BLaER1 treated with 17β-estradiol and CSF1 and Interleukin-3, amounts not matched to agents 10 nM and 100 nM (cell line): ENCODE data around the gene PRRT1B.

ENCODE experiments used
- H3K27ac ChIP-seq, 11 experiments: shearing (Covaris generic); formaldehyde crosslinking; 2 replicates each; pipeline ENCODE4 v1.8.1; 2022
- H3K27me3 ChIP-seq, 11 experiments: shearing (Covaris generic); formaldehyde crosslinking; 2 replicates each; pipeline ENCODE4 v1.8.1; 2022
- H3K36me3 ChIP-seq, 11 experiments: shearing (Covaris generic); formaldehyde crosslinking; 2 replicates each; pipeline ENCODE4 v1.8.1; 2022
- H3K4me1 ChIP-seq, 10 experiments: shearing (Covaris generic); formaldehyde crosslinking; 2 replicates each; pipeline ENCODE4 v1.8.1; 2022
- H3K4me2 ChIP-seq, 11 experiments: shearing (Covaris generic); formaldehyde crosslinking; 2 replicates each; pipeline ENCODE4 v1.8.1; 2022
- H3K4me3 ChIP-seq, 10 experiments: shearing (Covaris generic); formaldehyde crosslinking; 2 replicates each; pipeline ENCODE4 v1.8.1; 2022
- H3K9ac ChIP-seq, 11 experiments: shearing (Covaris generic); formaldehyde crosslinking; 2 replicates each; pipeline ENCODE4 v1.8.1; 2022
- H3K9me3 ChIP-seq, 11 experiments: shearing (Covaris generic); formaldehyde crosslinking; replicated peaks in 1 of 11; 2 replicates each; pipeline ENCODE4 v1.8.1; 2022
- H4K20me1 ChIP-seq, 11 experiments: shearing (Covaris generic); formaldehyde crosslinking; 2 replicates each; pipeline ENCODE4 v1.8.1; 2022
- Cebpa-rat ChIP-seq, 11 experiments: shearing (Covaris generic); IDR thresholded peaks; 2 replicates each; pipeline ENCODE4 v1.8.1; 2022

The PRRT1B gene

DNA sequence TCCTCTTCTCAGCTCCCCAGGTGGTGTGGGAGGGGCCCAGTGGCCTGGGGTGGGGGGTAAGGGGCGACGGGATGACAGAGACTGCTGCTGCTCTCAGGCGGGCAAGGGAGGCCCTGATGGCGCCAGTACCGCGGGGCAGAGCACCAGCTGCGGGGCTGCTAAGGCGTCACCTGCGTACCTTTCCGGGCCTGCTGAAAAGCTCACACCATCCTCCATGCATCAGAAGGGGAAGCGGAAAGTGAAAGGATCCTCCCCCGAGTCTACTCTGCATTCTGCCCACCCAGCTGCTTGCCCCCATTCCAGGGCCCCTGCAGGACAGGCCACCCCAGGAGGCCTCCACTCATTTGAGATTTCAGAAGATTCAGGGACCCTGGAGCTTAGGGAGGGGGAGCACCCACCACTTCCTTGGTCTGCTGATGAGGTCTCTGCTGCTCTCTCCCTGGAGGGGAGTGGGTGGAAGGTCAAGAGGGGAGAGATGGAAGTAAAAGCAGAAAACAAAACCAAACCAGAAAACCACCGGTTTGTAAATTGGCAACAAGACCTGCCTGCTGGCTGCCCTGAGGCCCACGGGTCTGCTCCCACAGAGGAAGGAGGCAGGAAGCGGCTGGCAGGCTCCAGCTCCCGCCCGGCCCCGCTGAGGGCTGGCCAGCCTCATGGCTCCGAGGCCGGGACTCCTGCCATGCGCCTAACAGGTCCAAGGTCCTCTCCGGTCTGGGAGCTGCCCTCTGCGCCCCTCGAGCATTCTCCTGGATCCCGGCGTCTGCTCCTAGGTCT is 33.6 kb downstream of the PRRT1B start:
- peaks cover 35 to 84% (median 64%) of the 10 kb centered on the region in 11 experiments for H4K20me1 ChIP-seq
- H3K9ac ChIP-seq = peak overlapping the region; percentile 10 to 71 (median 53); a peak in 21 of 22 replicates
- TF ChIP-seq Cebpa-rat (IDR thresholded peaks at IDR 0.05) = no peak
- H3K4me3 ChIP-seq = peak overlapping the region in 7 of 10 experiments; percentile 6 to 44 (median 17); a peak in 6 of 20 replicates
- peak overlapping the region in 9 of 11 experiments; percentile 44 to 80 (median 63); a peak in 19 of 22 replicates for H3K27ac ChIP-seq
- peaks cover 44 to 89% (median 76%) of the 10 kb centered on the region in 10 experiments for H3K4me1 ChIP-seq
- peak overlapping the region; percentile 67 to 95 (median 85) for H3K4me2 ChIP-seq
- H3K9me3 ChIP-seq = no peaks in the 10 kb centered on the region
- peaks cover 65 to 100% (median 86%) of the 10 kb centered on the region in 11 experiments for H3K36me3 ChIP-seq
- H3K27me3 ChIP-seq = no peaks in the 10 kb centered on the region

DNA sequence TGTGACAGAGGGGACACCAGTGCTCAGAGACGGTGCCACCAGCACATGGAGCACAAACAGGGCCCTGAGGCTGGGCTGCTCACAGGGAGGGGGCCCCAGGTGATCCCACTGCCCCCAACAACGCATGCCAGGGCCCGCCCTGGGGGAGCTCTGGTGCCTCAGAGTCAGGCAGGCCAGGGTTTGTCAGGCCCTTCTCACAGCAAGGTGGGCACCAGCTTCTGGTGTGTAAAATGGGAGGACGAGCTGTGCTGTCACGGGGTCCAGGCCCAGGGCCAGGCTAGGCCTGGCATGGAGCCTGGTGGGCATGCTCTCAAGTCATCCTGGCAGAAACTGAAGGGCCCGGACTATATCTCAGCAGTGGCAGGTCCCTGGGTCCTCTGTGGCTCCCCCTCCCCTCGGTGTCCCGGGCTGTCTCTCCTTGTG is 34.5 kb downstream of the PRRT1B start:
- peaks cover 71 to 100% (median 89%) of the 10 kb centered on the region in 11 experiments for H3K36me3 ChIP-seq
- no peaks in the 10 kb centered on the region for H3K9me3 ChIP-seq
- no peak for TF ChIP-seq Cebpa-rat (IDR thresholded peaks at IDR 0.05)

DNA sequence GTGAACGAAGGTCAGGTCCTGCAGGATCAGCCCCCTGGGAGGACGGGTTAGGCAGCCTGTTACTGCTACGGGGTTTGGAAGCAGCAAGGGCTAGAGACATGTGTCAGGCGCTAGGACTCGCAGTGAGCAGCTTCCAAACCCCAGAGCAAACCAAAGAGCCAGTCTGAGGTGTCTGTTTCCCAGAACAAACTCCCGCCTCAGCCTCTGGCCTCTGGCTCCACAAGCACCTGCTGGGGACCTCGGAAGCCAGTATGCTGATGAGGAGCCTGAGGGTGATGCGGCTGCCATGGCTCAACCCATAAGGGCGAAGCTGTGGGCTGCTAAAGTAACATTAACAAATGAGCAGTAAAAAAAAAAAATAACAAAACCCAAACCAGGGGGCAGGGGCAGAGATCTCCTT is 35.0 kb downstream of the PRRT1B start:
- no peak for TF ChIP-seq Cebpa-rat (IDR thresholded peaks at IDR 0.05)
- H3K4me3 ChIP-seq = no peak overlapping the region
- H4K20me1 ChIP-seq = peaks cover 35 to 98% (median 68%) of the 10 kb centered on the region in 11 experiments
- H3K27me3 ChIP-seq = no peaks in the 10 kb centered on the region
- H3K27ac ChIP-seq = peak overlapping the region in 6 of 11 experiments; percentile 58 to 80 (median 71); a peak in 4 of 22 replicates
- H3K4me2 ChIP-seq = peak overlapping the region; percentile 67 to 95 (median 85)
- peaks cover 58 to 97% (median 86%) of the 10 kb centered on the region in 10 experiments for H3K4me1 ChIP-seq
- H3K9me3 ChIP-seq = no peaks in the 10 kb centered on the region
- H3K9ac ChIP-seq = peak overlapping the region in 10 of 11 experiments; percentile 10 to 71 (median 56); a peak in 16 of 22 replicates
- peaks cover 72 to 99% (median 88%) of the 10 kb centered on the region in 11 experiments for H3K36me3 ChIP-seq

More for the DNA sequence above, 34.5 kb downstream of the PRRT1B start:
- Histone ChIP-seq H3K4me1 (peaks cover 53 to 97% (median 84%) of the 10 kb centered on the region in 10 experiments), H3K27ac (peak overlapping the region in 9 of 11 experiments; percentile 44 to 80 (median 63); a peak in 17 of 22 replicates), H3K27me3 (no peaks in the 10 kb centered on the region), H4K20me1 (peaks cover 35 to 93% (median 64%) of the 10 kb centered on the region in 11 experiments), H3K4me3 (peak overlapping the region in 5 of 10 experiments; percentile 11 to 44 (median 17); a peak in 3 of 20 replicates), H3K4me2 (peak overlapping the region; percentile 67 to 95 (median 85)), H3K9ac (peak overlapping the region; percentile 10 to 71 (median 53); a peak in 20 of 22 replicates)

DNA sequence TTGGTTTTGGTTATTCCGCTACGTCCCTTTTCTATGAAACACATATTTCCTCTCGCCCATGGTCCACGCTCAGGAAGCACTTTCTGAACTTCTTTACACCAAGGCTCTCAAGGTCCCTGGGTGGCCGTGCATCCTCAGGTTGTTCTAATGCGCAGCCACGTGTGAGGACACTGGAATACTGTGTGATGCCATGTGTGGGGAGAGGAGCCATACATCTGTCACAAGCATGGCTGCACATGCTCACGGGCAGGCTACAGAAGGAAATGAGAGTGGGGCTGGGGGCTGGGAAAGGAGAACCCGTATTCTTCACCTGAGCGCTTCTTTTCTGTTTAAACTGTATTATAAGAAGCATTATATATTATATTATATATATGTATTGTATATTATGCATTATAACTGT is 36.7 kb downstream of the PRRT1B start:
- 0 out of 22 replicates have a peak overlapping the region, but pooled peaks of 1 of the 11 experiments have one; percentile 9 for H3K9ac ChIP-seq
- H3K4me3 ChIP-seq = no peak overlapping the region
- no peak overlapping the region for H3K27ac ChIP-seq
- no peak for TF ChIP-seq Cebpa-rat (IDR thresholded peaks at IDR 0.05)
- H3K4me1 ChIP-seq = peaks cover 68 to 92% (median 84%) of the 10 kb centered on the region in 10 experiments
- H3K9me3 ChIP-seq = no peaks in the 10 kb centered on the region
- peaks cover 60 to 82% (median 71%) of the 10 kb centered on the region in 11 experiments for H3K36me3 ChIP-seq
- peaks cover 32 to 86% (median 56%) of the 10 kb centered on the region in 11 experiments for H4K20me1 ChIP-seq
- H3K27me3 ChIP-seq = no peaks in the 10 kb centered on the region
- H3K4me2 ChIP-seq = no peak overlapping the region; a peak in 1 of 22 replicates

GRCh38 chr9:131582466-131583336 is 37.4 kb downstream of the PRRT1B start:
- H3K9ac ChIP-seq = peak overlapping the region in 8 of 11 experiments; percentile 5 to 63 (median 22); a peak in 8 of 22 replicates
- H3K9me3 ChIP-seq = no peaks in the 10 kb centered on the region
- peaks cover 64 to 82% (median 71%) of the 10 kb centered on the region in 11 experiments for H3K36me3 ChIP-seq
- peak overlapping the region in 2 of 11 experiments; percentile 39 to 82; a peak in 3 of 22 replicates for H3K27ac ChIP-seq
- no peaks in the 10 kb centered on the region for H3K27me3 ChIP-seq
- H3K4me2 ChIP-seq = peak overlapping the region in 3 of 11 experiments; percentile 68 to 80 (median 78); a peak in 4 of 22 replicates
- H4K20me1 ChIP-seq = peaks cover 26 to 84% (median 55%) of the 10 kb centered on the region in 11 experiments; a peak in 21 of 22 replicates
- TF ChIP-seq Cebpa-rat (IDR thresholded peaks at IDR 0.05) = no peak
- no peak overlapping the region for H3K4me3 ChIP-seq
- peaks cover 71 to 92% (median 84%) of the 10 kb centered on the region in 10 experiments for H3K4me1 ChIP-seq

GRCh38 chr9:131583337-131583645 is 38.0 kb downstream of the PRRT1B start:
- peaks cover 71 to 92% (median 81%) of the 10 kb centered on the region in 10 experiments for H3K4me1 ChIP-seq
- peaks cover 70 to 83% (median 73%) of the 10 kb centered on the region in 11 experiments for H3K36me3 ChIP-seq
- H3K4me2 ChIP-seq = peak overlapping the region in 7 of 11 experiments; percentile 12 to 94 (median 78); a peak in 8 of 22 replicates
- H3K4me3 ChIP-seq = no peak overlapping the region
- peak overlapping the region in 6 of 11 experiments; percentile 6 to 82 (median 31); a peak in 3 of 22 replicates for H3K27ac ChIP-seq
- H3K9ac ChIP-seq = peak overlapping the region in 7 of 11 experiments; percentile 5 to 63 (median 38); a peak in 9 of 22 replicates
- H3K27me3 ChIP-seq = no peaks in the 10 kb centered on the region
- peaks cover 20 to 78% (median 49%) of the 10 kb centered on the region in 11 experiments; a peak in 21 of 22 replicates for H4K20me1 ChIP-seq
- H3K9me3 ChIP-seq = no peaks in the 10 kb centered on the region
- TF ChIP-seq Cebpa-rat (IDR thresholded peaks at IDR 0.05) = no peak

DNA sequence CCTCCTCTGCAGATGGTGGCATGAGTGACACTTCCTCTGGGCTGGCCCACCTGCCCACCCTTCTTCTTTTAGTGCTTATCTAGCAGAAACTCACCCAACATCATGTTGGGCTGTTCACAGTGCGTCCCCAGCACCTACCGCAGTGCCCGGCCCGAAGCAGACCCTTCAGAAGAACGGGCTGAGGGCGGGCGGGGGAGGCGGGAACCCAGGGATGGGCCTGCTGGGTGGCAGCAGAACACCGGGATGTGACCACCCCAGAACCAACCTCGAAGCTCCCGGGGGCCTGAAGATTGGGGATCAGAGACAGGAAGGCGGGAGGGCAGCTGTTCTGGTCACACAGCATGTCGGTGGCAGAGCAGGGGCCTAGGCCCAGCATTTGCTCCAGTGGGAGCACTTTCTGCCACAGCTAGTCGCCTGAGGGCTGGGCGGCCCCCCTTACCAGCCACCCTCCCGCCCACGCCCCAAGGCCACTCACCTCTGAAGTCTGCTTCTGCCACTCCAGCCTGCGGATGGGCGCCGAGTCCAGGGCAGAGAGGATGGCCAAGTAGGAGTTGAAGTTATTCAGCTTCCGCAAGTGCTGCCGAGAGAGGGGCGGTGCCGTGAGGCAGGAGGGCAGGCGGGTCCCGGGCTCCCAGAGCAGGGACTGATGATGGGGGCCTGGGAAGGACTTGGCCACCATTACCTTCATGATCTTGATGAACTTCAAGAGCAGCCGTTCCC is 38.7 kb downstream of the PRRT1B start:
- Histone ChIP-seq H3K9me3 (no peaks in the 10 kb centered on the region), H3K27ac (peak overlapping the region in 8 of 11 experiments; percentile 7 to 82 (median 73); a peak in 15 of 22 replicates), H3K4me3 (no peak overlapping the region), H3K9ac (peak overlapping the region; percentile 29 to 71 (median 55); a peak in 14 of 22 replicates), H4K20me1 (peaks cover 15 to 77% (median 42%) of the 10 kb centered on the region in 11 experiments; a peak in 20 of 22 replicates), H3K27me3 (no peaks in the 10 kb centered on the region), H3K4me1 (peaks cover 71 to 92% (median 75%) of the 10 kb centered on the region in 10 experiments), H3K36me3 (peaks cover 77 to 83% (median 79%) of the 10 kb centered on the region in 11 experiments), H3K4me2 (peak overlapping the region; percentile 64 to 94 (median 77); a peak in 20 of 22 replicates)
- no peak for TF ChIP-seq Cebpa-rat (IDR thresholded peaks at IDR 0.05)
